Adrenal gland (tissue), 5 donors: ENCODE results near the gene RAB12.

Source experiments
- POLR2A ChIP-seq, 2 donors: fragments of 450-650 bp; IDR thresholded peaks; one replicate each; pipeline ENCODE4 v1.6.1; 2017; ENCODE audit warnings: antibody characterized with exemption in 2 of 2, mild to moderate bottlenecking in 2 of 2, moderate library complexity in 1 of 2
- TF ChIP-seq, protein P1 (sequence below), 6 experiments: fragments of 450-650 bp in 4 of 6; fragments of 200-600 bp in 2 of 6; sonication (generic) in 1 of 6; IDR thresholded peaks; 1 replicate in 5 of 6; 2 replicates in 1 of 6; pipeline versions ENCODE4 v1.5.1 to v1.8.0; 2016 to 2021; ENCODE audit warnings: antibody characterized with exemption in 6 of 6, mild to moderate bottlenecking in 2 of 6, moderate library complexity in 1 of 6
- donor health status: DM: no; HTN: no; CAD: no.

DNA sequence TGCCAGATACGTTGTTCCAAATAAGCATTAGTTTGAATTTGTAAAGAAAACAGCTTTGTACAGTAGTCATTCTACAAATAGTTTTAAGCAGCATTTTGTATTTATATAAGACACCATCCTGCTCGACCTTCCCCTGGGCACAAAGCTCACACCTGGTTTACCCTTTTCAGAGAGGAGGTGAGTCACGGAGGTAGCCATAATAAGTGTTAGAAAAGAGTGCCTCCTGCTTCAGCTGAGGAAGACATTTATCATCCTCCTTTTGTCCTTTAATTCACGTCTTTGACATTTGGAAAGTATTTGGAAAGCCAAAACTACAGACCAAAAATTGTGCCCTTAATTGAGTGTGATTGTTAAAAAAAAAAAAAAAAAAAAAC is 6.8 kb downstream of the RAB12 start:
- no peak for TF ChIP-seq POLR2A (IDR thresholded peaks at IDR 0.05)
- TF ChIP-seq, protein P1, sequence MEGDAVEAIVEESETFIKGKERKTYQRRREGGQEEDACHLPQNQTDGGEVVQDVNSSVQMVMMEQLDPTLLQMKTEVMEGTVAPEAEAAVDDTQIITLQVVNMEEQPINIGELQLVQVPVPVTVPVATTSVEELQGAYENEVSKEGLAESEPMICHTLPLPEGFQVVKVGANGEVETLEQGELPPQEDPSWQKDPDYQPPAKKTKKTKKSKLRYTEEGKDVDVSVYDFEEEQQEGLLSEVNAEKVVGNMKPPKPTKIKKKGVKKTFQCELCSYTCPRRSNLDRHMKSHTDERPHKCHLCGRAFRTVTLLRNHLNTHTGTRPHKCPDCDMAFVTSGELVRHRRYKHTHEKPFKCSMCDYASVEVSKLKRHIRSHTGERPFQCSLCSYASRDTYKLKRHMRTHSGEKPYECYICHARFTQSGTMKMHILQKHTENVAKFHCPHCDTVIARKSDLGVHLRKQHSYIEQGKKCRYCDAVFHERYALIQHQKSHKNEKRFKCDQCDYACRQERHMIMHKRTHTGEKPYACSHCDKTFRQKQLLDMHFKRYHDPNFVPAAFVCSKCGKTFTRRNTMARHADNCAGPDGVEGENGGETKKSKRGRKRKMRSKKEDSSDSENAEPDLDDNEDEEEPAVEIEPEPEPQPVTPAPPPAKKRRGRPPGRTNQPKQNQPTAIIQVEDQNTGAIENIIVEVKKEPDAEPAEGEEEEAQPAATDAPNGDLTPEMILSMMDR (IDR thresholded peaks at IDR 0.05), result no peak
